ENCODE results near the gene SOX21. TPM values are rescaled to one million over a fixed set of nuclear protein-coding genes. Genes with fewer than 3 reads are reported as not detected.

Gene SOX21
- total and polyA plus RNA-seq, 4 donors, result 0.22 to 0.46 (median 0.31) TPM

DNA sequence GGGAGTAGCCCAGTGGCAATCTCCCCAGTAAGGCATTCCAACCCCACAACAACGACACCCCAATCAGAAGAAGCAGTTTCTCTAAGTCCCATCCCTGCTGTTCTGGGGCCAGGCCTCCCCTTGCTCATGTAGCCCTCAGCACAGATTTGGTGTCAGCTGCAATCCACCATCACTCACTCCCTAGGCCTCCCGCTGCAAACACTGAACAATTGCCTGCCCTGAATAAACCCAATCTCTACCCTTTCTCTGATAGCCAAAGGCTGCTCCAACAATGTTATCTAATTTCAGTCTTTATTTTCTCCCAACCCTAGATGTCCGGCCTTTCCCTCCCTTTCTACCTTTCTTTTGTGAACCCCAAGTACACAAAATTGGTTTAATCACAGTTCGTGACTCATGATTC, 5.6 kb upstream of the SOX21 start:
- 90 to 92% methylated on average over 4 of the region's 4 CpGs for WGBS, 2 donors
- H3K27me3 ChIP-seq (ENCODE audit: control insufficient read depth in 3 of 3, insufficient read depth in 3 of 3, low read length in 2 of 3), result peaks cover 3 to 41% (median 35%) of the 10 kb centered on the region in 3 donors
- H3K4me3 ChIP-seq, result no peak overlapping the region
- ATAC-seq (ENCODE audit: insufficient read depth, low FRiP score) (no peak), DNase-seq (no peak)
- H3K9me3 ChIP-seq (ENCODE audit: control insufficient read depth in 4 of 4, insufficient read depth in 3 of 4, low read length in 3 of 4), result peaks cover 0 to 4% (median 0%) of the 10 kb centered on the region in 4 donors
- H3K4me1 ChIP-seq (ENCODE audit: control insufficient read depth in 5 of 5, insufficient read depth in 5 of 5, low read length in 5 of 5), result peaks cover 0 to 6% (median 0%) of the 10 kb centered on the region in 5 donors
- no peak overlapping the region for H3K27ac ChIP-seq (ENCODE audit: low read depth in 1 of 2, low read length in 1 of 2)
- no peak overlapping the region for H3K9ac ChIP-seq (ENCODE audit: insufficient read depth in 1 of 2, low read length in 2 of 2)
- H3K36me3 ChIP-seq (ENCODE audit: control insufficient read depth in 4 of 4, insufficient read depth in 4 of 4, low read length in 4 of 4), result no peaks in the 10 kb centered on the region
- TF ChIP-seq, protein P1, sequence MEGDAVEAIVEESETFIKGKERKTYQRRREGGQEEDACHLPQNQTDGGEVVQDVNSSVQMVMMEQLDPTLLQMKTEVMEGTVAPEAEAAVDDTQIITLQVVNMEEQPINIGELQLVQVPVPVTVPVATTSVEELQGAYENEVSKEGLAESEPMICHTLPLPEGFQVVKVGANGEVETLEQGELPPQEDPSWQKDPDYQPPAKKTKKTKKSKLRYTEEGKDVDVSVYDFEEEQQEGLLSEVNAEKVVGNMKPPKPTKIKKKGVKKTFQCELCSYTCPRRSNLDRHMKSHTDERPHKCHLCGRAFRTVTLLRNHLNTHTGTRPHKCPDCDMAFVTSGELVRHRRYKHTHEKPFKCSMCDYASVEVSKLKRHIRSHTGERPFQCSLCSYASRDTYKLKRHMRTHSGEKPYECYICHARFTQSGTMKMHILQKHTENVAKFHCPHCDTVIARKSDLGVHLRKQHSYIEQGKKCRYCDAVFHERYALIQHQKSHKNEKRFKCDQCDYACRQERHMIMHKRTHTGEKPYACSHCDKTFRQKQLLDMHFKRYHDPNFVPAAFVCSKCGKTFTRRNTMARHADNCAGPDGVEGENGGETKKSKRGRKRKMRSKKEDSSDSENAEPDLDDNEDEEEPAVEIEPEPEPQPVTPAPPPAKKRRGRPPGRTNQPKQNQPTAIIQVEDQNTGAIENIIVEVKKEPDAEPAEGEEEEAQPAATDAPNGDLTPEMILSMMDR (IDR thresholded peaks at IDR 0.05; ENCODE audit: control extremely low read depth, extremely low read depth), result no peak

DNA sequence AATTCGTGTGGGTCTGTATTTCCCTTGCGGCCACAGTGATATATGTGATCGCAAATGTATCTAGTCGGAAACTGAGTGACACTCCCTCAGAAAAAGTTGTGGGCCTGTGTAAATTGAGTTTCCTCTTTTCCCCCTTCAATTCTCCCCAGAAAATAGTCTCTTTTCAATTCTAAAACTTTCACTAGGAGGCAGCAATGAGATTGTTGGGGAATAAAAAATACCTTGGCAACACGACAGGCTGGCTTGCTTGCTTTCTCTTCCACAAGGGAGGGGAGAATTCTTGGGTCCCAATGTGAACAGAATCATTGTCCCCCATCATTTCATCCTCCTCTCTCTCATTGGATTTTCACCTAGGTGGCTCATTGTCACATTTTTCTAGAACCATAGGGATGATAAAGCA, 3.7 kb upstream of the SOX21 start:
- no peaks in the 10 kb centered on the region for H3K36me3 ChIP-seq (ENCODE audit: control insufficient read depth in 4 of 4, insufficient read depth in 4 of 4, low read length in 4 of 4)
- ATAC-seq (ENCODE audit: insufficient read depth, low FRiP score), result no peak
- peaks cover 0 to 4% (median 0%) of the 10 kb centered on the region in 4 donors for H3K9me3 ChIP-seq (ENCODE audit: control insufficient read depth in 4 of 4, insufficient read depth in 3 of 4, low read length in 3 of 4)
- TF ChIP-seq, protein P1 (IDR thresholded peaks at IDR 0.05; ENCODE audit: control extremely low read depth, extremely low read depth), result no peak
- DNase-seq, result peak in 2 of 3 donors; percentile 43 to 60
- 28 to 55% methylated on average over 5 of the region's 5 CpGs for WGBS, 2 donors
- H3K27me3 ChIP-seq (ENCODE audit: control insufficient read depth in 3 of 3, insufficient read depth in 3 of 3, low read length in 2 of 3), result peaks cover 22 to 45% (median 37%) of the 10 kb centered on the region in 3 donors
- peaks cover 0 to 25% (median 5%) of the 10 kb centered on the region in 5 donors for H3K4me1 ChIP-seq (ENCODE audit: control insufficient read depth in 5 of 5, insufficient read depth in 5 of 5, low read length in 5 of 5)
- no peak overlapping the region for H3K4me3 ChIP-seq
- no peak overlapping the region for H3K27ac ChIP-seq (ENCODE audit: low read depth in 1 of 2, low read length in 1 of 2)
- no peak overlapping the region for H3K9ac ChIP-seq (ENCODE audit: insufficient read depth in 1 of 2, low read length in 2 of 2)

GRCh38 chr13:94713561-94714182, 1.3 kb upstream of the SOX21 start:
- DNase-seq, result peak in 1 of 3 donors; percentile 6
- peaks cover 27 to 65% (median 60%) of the 10 kb centered on the region in 3 donors for H3K27me3 ChIP-seq (ENCODE audit: control insufficient read depth in 3 of 3, insufficient read depth in 3 of 3, low read length in 2 of 3)
- no peaks in the 10 kb centered on the region for H3K36me3 ChIP-seq (ENCODE audit: control insufficient read depth in 4 of 4, insufficient read depth in 4 of 4, low read length in 4 of 4)
- H3K4me3 ChIP-seq, result no peak overlapping the region
- WGBS, 2 donors, result 9 to 12% methylated on average over 20 to 22 of the region's 22 CpGs
- ATAC-seq (ENCODE audit: insufficient read depth, low FRiP score), result no peak
- TF ChIP-seq, protein P1 (IDR thresholded peaks at IDR 0.05; ENCODE audit: control extremely low read depth, extremely low read depth), result no peak
- H3K4me1 ChIP-seq (ENCODE audit: control insufficient read depth in 5 of 5, insufficient read depth in 5 of 5, low read length in 5 of 5), result peaks cover 0 to 25% (median 8%) of the 10 kb centered on the region in 5 donors
- no peak overlapping the region for H3K27ac ChIP-seq (ENCODE audit: low read depth in 1 of 2, low read length in 1 of 2)
- H3K9me3 ChIP-seq (ENCODE audit: control insufficient read depth in 4 of 4, insufficient read depth in 3 of 4, low read length in 3 of 4), result peaks cover 0 to 4% (median 0%) of the 10 kb centered on the region in 4 donors
- no peak overlapping the region for H3K9ac ChIP-seq (ENCODE audit: insufficient read depth in 1 of 2, low read length in 2 of 2)

Data from lung (tissue), 12 donors.